Natural killer cell (primary cell): ENCODE results near the gene UBP1. TPM values are rescaled to one million over a fixed set of nuclear protein-coding genes. Genes with fewer than 3 reads are reported as not detected.
"Not testable (repeated sequence)": the region's sequence is repeated elsewhere in the genome, so short reads cannot be mapped to it uniquely, and the experiment has no call there.

Experiments
- ATAC-seq, 3 donors: fragments of 150-1000 bp in 2 of 3; fragments of 200-7000 bp in 1 of 3; cut with Tn5 transposase; 1 replicate in 1 of 3; 2 replicates in 2 of 3; pipeline ENCODE4 v1.10.0; 2021; ENCODE audit warnings: mild to moderate bottlenecking in 2 of 3, moderate library complexity in 2 of 3
- DNase-seq, 2 donors: peaks; one replicate each; pipeline versions ENCODE4 v3.0.0 to v3.0.0-alpha.2; 2013 to 2021; ENCODE audit warnings: mixed read lengths in 1 of 2
- H3K27ac ChIP-seq: one replicate; pipeline ENCODE4 v1.5.1; 2013; ENCODE audit warnings: mild to moderate bottlenecking, low read length
- H3K27me3 ChIP-seq: one replicate; pipeline ENCODE4 v1.6.1; 2013; ENCODE audit warnings: low read length; ENCODE audit not compliant: control insufficient read depth, insufficient read depth
- H3K36me3 ChIP-seq: one replicate; pipeline ENCODE4 v1.6.1; 2013; ENCODE audit warnings: low read length; ENCODE audit not compliant: control insufficient read depth, insufficient read depth
- H3K4me1 ChIP-seq: one replicate; pipeline ENCODE4 v1.6.1; 2013; ENCODE audit warnings: low read length; ENCODE audit not compliant: control insufficient read depth, insufficient read depth
- H3K4me3 ChIP-seq: one replicate; pipeline ENCODE4 v1.5.1; 2013; ENCODE audit warnings: low read length
- H3K9me3 ChIP-seq: one replicate; pipeline ENCODE4 v1.6.1; 2013; ENCODE audit warnings: low read length; ENCODE audit not compliant: control insufficient read depth, insufficient read depth
- H3K27ac Mint-ChIP-seq, 2 donors: one replicate each; pipeline ENCODE4 v1.8.0; 2022; ENCODE audit warnings: mild to moderate bottlenecking in 2 of 2, mixed read lengths in 2 of 2, moderate library complexity in 1 of 2
- H3K27me3 Mint-ChIP-seq, 2 donors: one replicate each; pipeline ENCODE4 v1.8.0; 2022; ENCODE audit warnings: low read depth in 2 of 2, mixed read lengths in 2 of 2
- H3K36me3 Mint-ChIP-seq: one replicate; pipeline ENCODE4 v1.8.0; 2022; ENCODE audit warnings: mixed read lengths
- H3K4me1 Mint-ChIP-seq, 2 donors: one replicate each; pipeline ENCODE4 v1.8.0; 2022; ENCODE audit warnings: mixed read lengths in 2 of 2
- H3K4me3 Mint-ChIP-seq: one replicate; pipeline ENCODE4 v1.8.0; 2022; ENCODE audit warnings: mild to moderate bottlenecking, moderate library complexity, mixed read lengths
- H3K9me3 Mint-ChIP-seq, 2 donors: one replicate each; pipeline ENCODE4 v1.8.0; 2022; ENCODE audit warnings: mixed read lengths in 2 of 2
- CTCF ChIP-seq: fragments of 200-600 bp; IDR thresholded peaks from one replicate; pipeline ENCODE4 v1.8.0; 2022; ENCODE audit warnings: antibody characterized with exemption
- WGBS: methylation state at CpG from one replicate; pipeline ENCODE4 v1.1.7; 2013; ENCODE audit warnings: missing lambda C conversion rate; ENCODE audit not compliant: insufficient coverage; 5-methylcytosine and 5-hydroxymethylcytosine counted together
- intact Hi-C: fragments of 100-400 bp; cut with micrococcal nuclease; formaldehyde crosslinking; loops from one replicate; pipeline ENCODE4 v1.14.2; 2022
- total RNA-seq, 4 donors: library from RNA; stranded (reverse); fragments of 120-200 nt in 1 of 4; gene quantifications; one replicate each; pipeline versions ENCODE4 v1.2.3 to v1.2.4, GENCODE V29; 2013 to 2022

The UBP1 gene
- total RNA-seq, 3 donors from 2014 or later (not counting 1 experiment from before 2014, with no cell fraction given), result 70.3 to 78.4 (median 76.7) TPM

GRCh38 chr3:33453331-33453761 is 13.1 kb upstream of the UBP1 start:
- Mint-ChIP-seq H3K4me3 (no peak overlapping the region), H3K27ac (no peak overlapping the region), H3K36me3 (no peaks in the 10 kb centered on the region), H3K27me3 (peaks cover 0 to 4% of the 10 kb centered on the region in 2 donors), H3K4me1 (peaks cover 0 to 8% of the 10 kb centered on the region in 2 donors), H3K9me3 (peaks cover 0 to 4% of the 10 kb centered on the region in 2 donors)
- DNase-seq (no peak), ATAC-seq (no peak)
- TF ChIP-seq CTCF, result no peak
- no peaks in the 10 kb centered on the region for H3K4me1 ChIP-seq
- WGBS, result 92% methylated on average over 19 of the region's 19 CpGs
- H3K36me3 ChIP-seq, result no peaks in the 10 kb centered on the region
- H3K27ac ChIP-seq, result no peak overlapping the region
- H3K4me3 ChIP-seq, result no peak overlapping the region
- intact Hi-C loops, result no loop called here
- peaks cover 12% of the 10 kb centered on the region for H3K9me3 ChIP-seq
- H3K27me3 ChIP-seq, result no peaks in the 10 kb centered on the region

- H3K4me3 Mint-ChIP-seq, H3K9me3 Mint-ChIP-seq, ATAC-seq, H3K27me3 ChIP-seq, H3K36me3 Mint-ChIP-seq, H3K36me3 ChIP-seq, H3K27me3 Mint-ChIP-seq, H3K27ac ChIP-seq, intact Hi-C loops, H3K4me1 Mint-ChIP-seq, H3K9me3 ChIP-seq, DNase-seq, H3K4me1 ChIP-seq, H3K27ac Mint-ChIP-seq, H3K4me3 ChIP-seq: not testable (repeated sequence)
- 88% methylated on average over 1 of the region's 1 CpG for WGBS
Measured at GRCh38 chr3:33451994-33452393, 11.8 kb upstream of the UBP1 start.

- Mint-ChIP-seq H3K4me3 (no peak overlapping the region), H3K27me3 (no peaks in the 10 kb centered on the region), H3K27ac (no peak overlapping the region), H3K4me1 (peaks cover 7 to 10% of the 10 kb centered on the region in 2 donors), H3K9me3 (no peaks in the 10 kb centered on the region), H3K36me3 (no peaks in the 10 kb centered on the region)
- WGBS, result 94% methylated on average over 15 of the region's 15 CpGs
- Histone ChIP-seq H3K27me3 (no peaks in the 10 kb centered on the region), H3K4me1 (peaks cover 7% of the 10 kb centered on the region), H3K9me3 (peaks cover under 1% of the 10 kb centered on the region), H3K4me3 (no peak overlapping the region), H3K27ac (no peak overlapping the region), H3K36me3 (no peaks in the 10 kb centered on the region)
- intact Hi-C loops, result no loop called here
- no peak for ATAC-seq
- TF ChIP-seq CTCF, result no peak
- DNase-seq, result no peak
Measured at GRCh38 chr3:33447958-33448357, 7.8 kb upstream of the UBP1 start.

GRCh38 chr3:33447256-33447625 is 7.0 kb upstream of the UBP1 start:
- H3K4me3 ChIP-seq, H3K27me3 Mint-ChIP-seq, H3K36me3 ChIP-seq, H3K9me3 Mint-ChIP-seq, intact Hi-C loops, DNase-seq, H3K4me1 ChIP-seq, ATAC-seq, H3K27me3 ChIP-seq, H3K27ac Mint-ChIP-seq, H3K27ac ChIP-seq, H3K36me3 Mint-ChIP-seq, H3K9me3 ChIP-seq: not testable (repeated sequence)
- H3K4me3 Mint-ChIP-seq, result peak overlapping the region; percentile 74
- peaks cover 7 to 10% of the 10 kb centered on the region in 2 donors for H3K4me1 Mint-ChIP-seq
- WGBS, result 89% methylated on average over 7 of the region's 7 CpGs
